ENCODE measurements around the gene PLS1.

DNA sequence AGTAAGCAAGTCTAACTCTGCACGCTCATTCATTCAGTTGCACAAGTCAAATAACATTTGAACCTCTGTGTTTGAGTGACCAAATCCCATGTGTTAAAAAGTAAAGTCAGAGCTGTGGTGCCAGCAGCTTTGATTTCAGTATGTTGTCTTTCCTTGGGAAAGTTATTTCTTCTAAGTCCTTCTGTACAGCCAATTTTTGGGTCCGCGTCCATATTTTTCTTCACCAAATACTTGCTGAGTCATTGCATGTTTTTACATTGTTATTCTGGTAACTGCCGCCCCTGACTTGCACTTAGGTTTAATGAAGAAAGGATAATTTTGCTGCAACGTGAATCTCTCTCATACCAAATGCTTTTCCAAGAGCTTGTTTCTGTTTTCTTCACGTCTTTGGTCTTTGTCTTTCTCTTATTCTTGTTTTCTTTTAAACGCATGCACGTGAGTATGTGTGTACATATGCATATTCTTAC is 56.7 kb downstream of the PLS1 start:
- TF ChIP-seq, protein P1, sequence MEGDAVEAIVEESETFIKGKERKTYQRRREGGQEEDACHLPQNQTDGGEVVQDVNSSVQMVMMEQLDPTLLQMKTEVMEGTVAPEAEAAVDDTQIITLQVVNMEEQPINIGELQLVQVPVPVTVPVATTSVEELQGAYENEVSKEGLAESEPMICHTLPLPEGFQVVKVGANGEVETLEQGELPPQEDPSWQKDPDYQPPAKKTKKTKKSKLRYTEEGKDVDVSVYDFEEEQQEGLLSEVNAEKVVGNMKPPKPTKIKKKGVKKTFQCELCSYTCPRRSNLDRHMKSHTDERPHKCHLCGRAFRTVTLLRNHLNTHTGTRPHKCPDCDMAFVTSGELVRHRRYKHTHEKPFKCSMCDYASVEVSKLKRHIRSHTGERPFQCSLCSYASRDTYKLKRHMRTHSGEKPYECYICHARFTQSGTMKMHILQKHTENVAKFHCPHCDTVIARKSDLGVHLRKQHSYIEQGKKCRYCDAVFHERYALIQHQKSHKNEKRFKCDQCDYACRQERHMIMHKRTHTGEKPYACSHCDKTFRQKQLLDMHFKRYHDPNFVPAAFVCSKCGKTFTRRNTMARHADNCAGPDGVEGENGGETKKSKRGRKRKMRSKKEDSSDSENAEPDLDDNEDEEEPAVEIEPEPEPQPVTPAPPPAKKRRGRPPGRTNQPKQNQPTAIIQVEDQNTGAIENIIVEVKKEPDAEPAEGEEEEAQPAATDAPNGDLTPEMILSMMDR (IDR thresholded peaks at IDR 0.05; ENCODE audit: insufficient read depth, low read length), result no peak
- TF ChIP-seq SPI1 (IDR thresholded peaks at IDR 0.05; ENCODE audit: borderline replicate concordance, low read depth), result no peak
- no peak for TF ChIP-seq POLR2AphosphoS5 (IDR thresholded peaks at IDR 0.05; ENCODE audit: low read depth)

Data from HL-60 (cell line).